Bronchial epithelial cell (primary cell): Measurements from ENCODE around the gene PLPP4. TPM values are rescaled to one million over a fixed set of nuclear protein-coding genes. Genes with fewer than 3 reads are reported as not detected.
A peak's percentile ranks its signal among the peaks of the same experiment; 100 is the strongest.

Source experiments
- DNase-seq: peaks from one replicate; pipeline ENCODE4 v3.0.0-alpha.2; 2010; ENCODE audit warnings: low read depth
- FAIRE-seq: peaks from 2 replicates; lab custom pipeline; 2011; peaks lifted over from hg19 to GRCh38; lab: Jason Lieb, UNC
- H3K27me3 ChIP-seq: 2 replicates; pipeline ENCODE4 v1.5.1; 2011; ENCODE audit warnings: low read length; ENCODE audit not compliant: control insufficient read depth, insufficient read depth
- H3K36me3 ChIP-seq: 2 replicates; pipeline ENCODE4 v1.5.1; 2011; ENCODE audit warnings: low read length; ENCODE audit not compliant: control insufficient read depth, insufficient read depth
- H3K4me3 ChIP-seq: 2 replicates; pipeline ENCODE4 v1.5.1; 2011; ENCODE audit warnings: mild to moderate bottlenecking, low read depth, low read length, control low read depth
- total RNA-seq: library from RNA; depleted of rRNA; stranded (reverse); fragments of >200 nt; gene quantifications from 2 replicates; pipeline ENCODE4 v1.2.1, GENCODE V29; 2014
- TF ChIP-seq, protein P1 (sequence below): IDR thresholded peaks from 2 replicates; pipeline ENCODE4 v1.5.1; 2011; ENCODE audit warnings: mild to moderate bottlenecking, moderate library complexity, low read length, control low read depth, inconsistent platforms; ENCODE audit not compliant: insufficient read depth, severe bottlenecking

The PLPP4 gene
- total RNA-seq, 1 donor from 2014 or later = 0.26 TPM

DNA sequence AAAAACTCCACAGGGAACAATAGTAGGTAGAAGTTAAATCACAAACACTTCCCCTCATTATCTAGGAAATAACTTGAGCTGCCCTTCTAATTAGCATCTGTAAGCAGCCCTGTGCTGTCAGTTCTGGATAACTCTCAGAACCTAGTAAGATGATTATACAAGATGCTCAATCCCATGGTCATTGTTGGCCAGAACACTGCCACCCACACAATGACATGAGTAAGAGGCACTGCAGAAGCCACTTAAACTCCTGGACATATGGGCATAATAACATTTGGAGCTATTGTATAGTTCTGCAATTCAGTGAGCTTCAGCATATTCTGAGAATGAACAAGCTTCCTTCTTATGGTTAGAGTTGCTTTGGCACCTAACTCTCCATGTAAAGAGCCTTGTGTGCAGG is 153.8 kb downstream of the PLPP4 start:
- no peak for FAIRE-seq
- H3K4me3 ChIP-seq = no peak overlapping the region

DNA sequence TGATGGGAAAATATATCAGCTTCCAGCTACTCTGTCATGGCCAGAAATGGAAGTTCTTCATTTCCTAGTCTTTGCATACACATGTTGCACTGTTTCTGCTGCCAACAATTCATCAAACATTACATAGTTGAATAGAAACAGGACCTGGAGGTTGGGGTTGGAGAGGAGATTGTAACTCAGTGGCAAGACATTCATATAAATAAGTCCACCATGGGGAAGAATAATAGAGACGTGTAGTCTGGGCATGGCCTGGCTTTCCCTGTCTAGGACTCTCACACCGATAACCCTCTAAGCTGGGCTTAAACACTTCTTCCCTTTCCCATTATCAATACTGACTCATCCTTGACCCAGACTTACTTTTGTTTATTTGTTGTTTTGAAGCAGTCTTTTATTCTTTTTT is 155.7 kb downstream of the PLPP4 start:
- no peaks in the 10 kb centered on the region for H3K27me3 ChIP-seq
- no peaks in the 10 kb centered on the region for H3K36me3 ChIP-seq
- TF ChIP-seq, protein P1, sequence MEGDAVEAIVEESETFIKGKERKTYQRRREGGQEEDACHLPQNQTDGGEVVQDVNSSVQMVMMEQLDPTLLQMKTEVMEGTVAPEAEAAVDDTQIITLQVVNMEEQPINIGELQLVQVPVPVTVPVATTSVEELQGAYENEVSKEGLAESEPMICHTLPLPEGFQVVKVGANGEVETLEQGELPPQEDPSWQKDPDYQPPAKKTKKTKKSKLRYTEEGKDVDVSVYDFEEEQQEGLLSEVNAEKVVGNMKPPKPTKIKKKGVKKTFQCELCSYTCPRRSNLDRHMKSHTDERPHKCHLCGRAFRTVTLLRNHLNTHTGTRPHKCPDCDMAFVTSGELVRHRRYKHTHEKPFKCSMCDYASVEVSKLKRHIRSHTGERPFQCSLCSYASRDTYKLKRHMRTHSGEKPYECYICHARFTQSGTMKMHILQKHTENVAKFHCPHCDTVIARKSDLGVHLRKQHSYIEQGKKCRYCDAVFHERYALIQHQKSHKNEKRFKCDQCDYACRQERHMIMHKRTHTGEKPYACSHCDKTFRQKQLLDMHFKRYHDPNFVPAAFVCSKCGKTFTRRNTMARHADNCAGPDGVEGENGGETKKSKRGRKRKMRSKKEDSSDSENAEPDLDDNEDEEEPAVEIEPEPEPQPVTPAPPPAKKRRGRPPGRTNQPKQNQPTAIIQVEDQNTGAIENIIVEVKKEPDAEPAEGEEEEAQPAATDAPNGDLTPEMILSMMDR = no peak
- no peak overlapping the region for H3K4me3 ChIP-seq
- FAIRE-seq = no peak
- DNase-seq = no peak

More for the DNA sequence above, 153.8 kb downstream of the PLPP4 start:
- Histone ChIP-seq H3K27me3 (no peaks in the 10 kb centered on the region), H3K36me3 (no peaks in the 10 kb centered on the region)
- TF ChIP-seq, protein P1 = no peak
- no peak for DNase-seq

DNA sequence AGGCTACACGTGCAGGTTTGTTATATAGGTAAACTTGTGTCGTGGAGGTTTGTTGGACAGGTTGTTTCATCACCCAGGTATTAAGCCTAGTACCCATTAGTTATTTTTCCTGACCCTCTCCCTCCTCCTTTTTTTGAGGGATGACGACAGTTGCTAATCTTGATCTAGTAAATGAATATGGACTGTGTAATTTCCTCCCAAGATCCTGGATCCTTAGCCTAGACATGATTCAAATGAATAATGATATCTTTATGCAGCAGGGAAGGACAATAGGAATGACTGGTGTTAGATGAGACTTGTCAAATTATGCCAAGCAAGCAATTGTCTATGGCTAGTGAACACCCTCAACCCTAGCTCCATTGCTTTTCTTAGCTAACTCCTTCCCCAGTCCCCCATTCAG is 156.2 kb downstream of the PLPP4 start:
- Histone ChIP-seq H3K36me3 (no peaks in the 10 kb centered on the region), H3K27me3 (no peaks in the 10 kb centered on the region), H3K4me3 (no peak overlapping the region)
- DNase-seq = peak; percentile 49
- no peak for FAIRE-seq
- TF ChIP-seq, protein P1 = no peak

DNA sequence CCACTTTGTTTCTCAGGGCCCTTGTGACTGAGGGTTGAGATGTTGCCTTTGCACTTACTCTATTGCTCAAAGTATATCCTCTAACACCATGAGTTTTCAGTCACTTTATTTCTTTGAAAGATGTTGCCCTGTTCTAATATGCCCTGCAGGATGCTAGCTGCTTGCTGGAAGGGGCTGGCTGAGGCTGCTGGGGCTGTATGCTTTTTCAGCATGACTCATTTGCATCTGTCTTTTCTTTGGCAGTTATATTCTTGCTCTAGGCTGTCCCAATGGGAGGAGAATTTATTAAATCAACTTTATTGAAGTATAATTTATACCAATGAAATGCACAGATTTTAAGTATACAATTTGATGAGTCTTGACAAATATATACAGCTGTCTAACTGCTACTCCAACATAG is 157.7 kb downstream of the PLPP4 start:
- Histone ChIP-seq H3K27me3 (no peaks in the 10 kb centered on the region), H3K4me3 (no peak overlapping the region), H3K36me3 (no peaks in the 10 kb centered on the region)
- TF ChIP-seq, protein P1 = no peak
- FAIRE-seq = no peak
- no peak for DNase-seq

DNA sequence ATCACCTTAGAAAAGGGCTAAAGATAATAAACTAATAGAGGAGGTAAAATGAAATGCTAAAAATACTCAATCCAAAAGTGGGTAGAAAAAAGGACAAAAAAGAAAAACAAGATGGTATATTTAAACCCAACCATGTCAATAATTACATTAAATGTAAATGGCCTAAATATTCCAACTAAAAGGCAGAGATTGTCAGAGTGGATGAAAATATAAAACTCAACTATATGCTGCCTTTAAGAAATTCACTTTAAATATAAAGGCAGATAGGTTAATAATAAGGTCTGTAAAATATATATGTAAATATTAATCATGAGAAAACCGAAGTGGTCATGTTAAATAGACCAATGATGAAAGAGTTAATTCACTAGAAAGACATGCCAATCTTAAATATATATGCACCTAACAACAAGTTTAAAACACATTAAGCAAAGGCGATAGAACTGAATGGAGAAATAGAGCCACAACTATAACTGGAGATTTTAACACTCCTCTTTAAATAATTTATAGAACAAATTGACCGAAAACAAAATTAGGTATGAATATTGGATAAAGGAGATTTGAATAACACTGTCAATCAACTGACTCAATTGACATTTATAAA is 159.4 kb downstream of the PLPP4 start:
- no peaks in the 10 kb centered on the region for H3K36me3 ChIP-seq
- FAIRE-seq = no peak
- H3K4me3 ChIP-seq = no peak overlapping the region
- TF ChIP-seq, protein P1 = no peak
- no peaks in the 10 kb centered on the region for H3K27me3 ChIP-seq
- DNase-seq = no peak

DNA sequence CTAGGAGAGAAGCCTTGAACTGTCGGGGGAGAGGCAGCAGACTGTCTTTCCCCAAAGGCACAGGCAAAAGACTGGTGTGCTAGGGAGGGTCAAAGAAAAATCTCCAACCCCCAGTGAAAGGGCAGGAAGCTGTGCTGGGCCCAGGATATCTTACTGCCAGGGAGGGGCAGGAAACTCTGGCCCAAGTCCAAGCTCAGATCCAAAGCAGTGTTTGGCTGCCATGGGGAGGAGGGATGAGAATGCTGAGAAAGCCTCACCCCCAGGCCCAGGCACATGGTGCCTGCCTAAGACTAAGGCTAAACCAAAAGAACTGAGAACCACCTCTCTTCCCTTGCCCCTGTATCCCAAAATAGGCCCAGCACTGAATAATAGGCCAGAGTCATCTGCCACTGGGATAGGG is 171.2 kb downstream of the PLPP4 start:
- FAIRE-seq (no peak), DNase-seq (no peak)
- Histone ChIP-seq H3K4me3 (no peak overlapping the region), H3K27me3 (peaks cover 2% of the 10 kb centered on the region), H3K36me3 (no peaks in the 10 kb centered on the region)
- TF ChIP-seq, protein P1 = no peak
